ENCODE data around the gene KRTDAP.
"Not testable (repeated sequence)": the region's sequence is repeated elsewhere in the genome, so short reads cannot be mapped to it uniquely, and the experiment has no call there.

Gene KRTDAP

GRCh38 chr19:35484252-35485036 is 5.8 kb downstream of the KRTDAP start:
- no peak overlapping the region for H3K4me3 ChIP-seq (ENCODE audit: low read depth, low read length)
- no peaks in the 10 kb centered on the region for H3K4me1 ChIP-seq (ENCODE audit: control insufficient read depth, insufficient read depth, low read length, unreplicated experiment)
- no peaks in the 10 kb centered on the region for H3K36me3 ChIP-seq (ENCODE audit: insufficient read depth, low read length)
- no peaks in the 10 kb centered on the region for H3K79me2 ChIP-seq (ENCODE audit: control insufficient read depth, insufficient read depth, low read length, unreplicated experiment)
- H2AFZ ChIP-seq (ENCODE audit: low read length, unreplicated experiment): no peak overlapping the region
- peaks cover 30% of the 10 kb centered on the region for H3K27me3 ChIP-seq (ENCODE audit: insufficient read depth, low read length)
- no peak overlapping the region for H3K27ac ChIP-seq (ENCODE audit: low read depth, low read length)

- no peak overlapping the region for H2AFZ ChIP-seq (ENCODE audit: low read length, unreplicated experiment)
- no peaks in the 10 kb centered on the region for H3K79me2 ChIP-seq (ENCODE audit: control insufficient read depth, insufficient read depth, low read length, unreplicated experiment)
- no peak overlapping the region for H3K4me3 ChIP-seq (ENCODE audit: low read depth, low read length)
- peaks cover 22% of the 10 kb centered on the region for H3K27me3 ChIP-seq (ENCODE audit: insufficient read depth, low read length)
- H3K4me1 ChIP-seq (ENCODE audit: control insufficient read depth, insufficient read depth, low read length, unreplicated experiment): no peaks in the 10 kb centered on the region
- H3K36me3 ChIP-seq (ENCODE audit: insufficient read depth, low read length): no peaks in the 10 kb centered on the region
- H3K27ac ChIP-seq (ENCODE audit: low read depth, low read length): no peak overlapping the region
Measured at GRCh38 chr19:35483089-35483488, 7.2 kb downstream of the KRTDAP start.

GRCh38 chr19:35478794-35479677 is 11.2 kb downstream of the KRTDAP start:
- no peak overlapping the region for H2AFZ ChIP-seq (ENCODE audit: low read length, unreplicated experiment)
- no peak overlapping the region for H3K27ac ChIP-seq (ENCODE audit: low read depth, low read length)
- H3K79me2 ChIP-seq (ENCODE audit: control insufficient read depth, insufficient read depth, low read length, unreplicated experiment): no peaks in the 10 kb centered on the region
- no peaks in the 10 kb centered on the region for H3K27me3 ChIP-seq (ENCODE audit: insufficient read depth, low read length)
- H3K4me3 ChIP-seq (ENCODE audit: low read depth, low read length): no peak overlapping the region
- no peaks in the 10 kb centered on the region for H3K4me1 ChIP-seq (ENCODE audit: control insufficient read depth, insufficient read depth, low read length, unreplicated experiment)
- no peaks in the 10 kb centered on the region for H3K36me3 ChIP-seq (ENCODE audit: insufficient read depth, low read length)

- Histone ChIP-seq H3K4me1 (ENCODE audit: control insufficient read depth, insufficient read depth, low read length, unreplicated experiment) (no peaks in the 10 kb centered on the region), H3K27me3 (ENCODE audit: insufficient read depth, low read length) (no peaks in the 10 kb centered on the region), H3K4me3 (ENCODE audit: low read depth, low read length) (no peak overlapping the region), H3K79me2 (ENCODE audit: control insufficient read depth, insufficient read depth, low read length, unreplicated experiment) (no peaks in the 10 kb centered on the region), H3K27ac (ENCODE audit: low read depth, low read length) (no peak overlapping the region), H2AFZ (ENCODE audit: low read length, unreplicated experiment) (no peak overlapping the region), H3K36me3 (ENCODE audit: insufficient read depth, low read length) (no peaks in the 10 kb centered on the region)
Measured at GRCh38 chr19:35476149-35476548, 14.1 kb downstream of the KRTDAP start.

- not testable (repeated sequence) for H3K27me3 ChIP-seq (ENCODE audit: insufficient read depth, low read length); H3K4me3 ChIP-seq (ENCODE audit: low read depth, low read length); H3K79me2 ChIP-seq (ENCODE audit: control insufficient read depth, insufficient read depth, low read length, unreplicated experiment); H2AFZ ChIP-seq (ENCODE audit: low read length, unreplicated experiment); H3K4me1 ChIP-seq (ENCODE audit: control insufficient read depth, insufficient read depth, low read length, unreplicated experiment); H3K27ac ChIP-seq (ENCODE audit: low read depth, low read length); H3K36me3 ChIP-seq (ENCODE audit: insufficient read depth, low read length)
Measured at GRCh38 chr19:35474594-35474993, 15.7 kb downstream of the KRTDAP start.

- no peak overlapping the region for H2AFZ ChIP-seq (ENCODE audit: low read length, unreplicated experiment)
- no peaks in the 10 kb centered on the region for H3K79me2 ChIP-seq (ENCODE audit: control insufficient read depth, insufficient read depth, low read length, unreplicated experiment)
- no peaks in the 10 kb centered on the region for H3K27me3 ChIP-seq (ENCODE audit: insufficient read depth, low read length)
- H3K4me1 ChIP-seq (ENCODE audit: control insufficient read depth, insufficient read depth, low read length, unreplicated experiment): no peaks in the 10 kb centered on the region
- H3K4me3 ChIP-seq (ENCODE audit: low read depth, low read length): no peak overlapping the region
- H3K27ac ChIP-seq (ENCODE audit: low read depth, low read length): no peak overlapping the region
- no peaks in the 10 kb centered on the region for H3K36me3 ChIP-seq (ENCODE audit: insufficient read depth, low read length)
Measured at GRCh38 chr19:35474104-35474503, 16.2 kb downstream of the KRTDAP start.

- no peak overlapping the region for H2AFZ ChIP-seq (ENCODE audit: low read length, unreplicated experiment)
- no peak overlapping the region for H3K4me3 ChIP-seq (ENCODE audit: low read depth, low read length)
- H3K4me1 ChIP-seq (ENCODE audit: control insufficient read depth, insufficient read depth, low read length, unreplicated experiment): no peaks in the 10 kb centered on the region
- no peaks in the 10 kb centered on the region for H3K27me3 ChIP-seq (ENCODE audit: insufficient read depth, low read length)
- H3K79me2 ChIP-seq (ENCODE audit: control insufficient read depth, insufficient read depth, low read length, unreplicated experiment): no peaks in the 10 kb centered on the region
- H3K36me3 ChIP-seq (ENCODE audit: insufficient read depth, low read length): no peaks in the 10 kb centered on the region
- H3K27ac ChIP-seq (ENCODE audit: low read depth, low read length): no peak overlapping the region
Measured at GRCh38 chr19:35471946-35472345, 18.3 kb downstream of the KRTDAP start.

- not testable (repeated sequence) for H3K27me3 ChIP-seq (ENCODE audit: insufficient read depth, low read length); H3K36me3 ChIP-seq (ENCODE audit: insufficient read depth, low read length); H3K4me3 ChIP-seq (ENCODE audit: low read depth, low read length); H3K79me2 ChIP-seq (ENCODE audit: control insufficient read depth, insufficient read depth, low read length, unreplicated experiment); H3K4me1 ChIP-seq (ENCODE audit: control insufficient read depth, insufficient read depth, low read length, unreplicated experiment); H3K27ac ChIP-seq (ENCODE audit: low read depth, low read length); H2AFZ ChIP-seq (ENCODE audit: low read length, unreplicated experiment)
Measured at GRCh38 chr19:35471075-35471474, 19.2 kb downstream of the KRTDAP start.

GRCh38 chr19:35470128-35470527 is 20.1 kb downstream of the KRTDAP start:
- H3K79me2 ChIP-seq (ENCODE audit: control insufficient read depth, insufficient read depth, low read length, unreplicated experiment): no peaks in the 10 kb centered on the region
- H3K27ac ChIP-seq (ENCODE audit: low read depth, low read length): no peak overlapping the region
- H3K4me1 ChIP-seq (ENCODE audit: control insufficient read depth, insufficient read depth, low read length, unreplicated experiment): no peaks in the 10 kb centered on the region
- no peak overlapping the region for H2AFZ ChIP-seq (ENCODE audit: low read length, unreplicated experiment)
- H3K27me3 ChIP-seq (ENCODE audit: insufficient read depth, low read length): no peaks in the 10 kb centered on the region
- no peak overlapping the region for H3K4me3 ChIP-seq (ENCODE audit: low read depth, low read length)
- H3K36me3 ChIP-seq (ENCODE audit: insufficient read depth, low read length): no peaks in the 10 kb centered on the region

- H3K4me1 ChIP-seq (ENCODE audit: control insufficient read depth, insufficient read depth, low read length, unreplicated experiment): no peaks in the 10 kb centered on the region
- no peak overlapping the region for H3K27ac ChIP-seq (ENCODE audit: low read depth, low read length)
- H2AFZ ChIP-seq (ENCODE audit: low read length, unreplicated experiment): no peak overlapping the region
- no peaks in the 10 kb centered on the region for H3K79me2 ChIP-seq (ENCODE audit: control insufficient read depth, insufficient read depth, low read length, unreplicated experiment)
- no peak overlapping the region for H3K4me3 ChIP-seq (ENCODE audit: low read depth, low read length)
- H3K27me3 ChIP-seq (ENCODE audit: insufficient read depth, low read length): 0 out of 2 replicates have a peak, but pooled peaks cover 4% of the 10 kb centered on the region
- H3K36me3 ChIP-seq (ENCODE audit: insufficient read depth, low read length): no peaks in the 10 kb centered on the region
Measured at GRCh38 chr19:35468637-35469036, 21.6 kb downstream of the KRTDAP start.

- H3K27me3 ChIP-seq (ENCODE audit: insufficient read depth, low read length): 0 out of 2 replicates have a peak, but pooled peaks cover 4% of the 10 kb centered on the region
- no peak overlapping the region for H3K27ac ChIP-seq (ENCODE audit: low read depth, low read length)
- no peak overlapping the region for H2AFZ ChIP-seq (ENCODE audit: low read length, unreplicated experiment)
- no peaks in the 10 kb centered on the region for H3K79me2 ChIP-seq (ENCODE audit: control insufficient read depth, insufficient read depth, low read length, unreplicated experiment)
- H3K4me1 ChIP-seq (ENCODE audit: control insufficient read depth, insufficient read depth, low read length, unreplicated experiment): no peaks in the 10 kb centered on the region
- no peaks in the 10 kb centered on the region for H3K36me3 ChIP-seq (ENCODE audit: insufficient read depth, low read length)
- no peak overlapping the region for H3K4me3 ChIP-seq (ENCODE audit: low read depth, low read length)
Measured at GRCh38 chr19:35466259-35466658, 24.0 kb downstream of the KRTDAP start.
